Measurements from ENCODE around the gene NMUR1.

The NMUR1 gene

DNA sequence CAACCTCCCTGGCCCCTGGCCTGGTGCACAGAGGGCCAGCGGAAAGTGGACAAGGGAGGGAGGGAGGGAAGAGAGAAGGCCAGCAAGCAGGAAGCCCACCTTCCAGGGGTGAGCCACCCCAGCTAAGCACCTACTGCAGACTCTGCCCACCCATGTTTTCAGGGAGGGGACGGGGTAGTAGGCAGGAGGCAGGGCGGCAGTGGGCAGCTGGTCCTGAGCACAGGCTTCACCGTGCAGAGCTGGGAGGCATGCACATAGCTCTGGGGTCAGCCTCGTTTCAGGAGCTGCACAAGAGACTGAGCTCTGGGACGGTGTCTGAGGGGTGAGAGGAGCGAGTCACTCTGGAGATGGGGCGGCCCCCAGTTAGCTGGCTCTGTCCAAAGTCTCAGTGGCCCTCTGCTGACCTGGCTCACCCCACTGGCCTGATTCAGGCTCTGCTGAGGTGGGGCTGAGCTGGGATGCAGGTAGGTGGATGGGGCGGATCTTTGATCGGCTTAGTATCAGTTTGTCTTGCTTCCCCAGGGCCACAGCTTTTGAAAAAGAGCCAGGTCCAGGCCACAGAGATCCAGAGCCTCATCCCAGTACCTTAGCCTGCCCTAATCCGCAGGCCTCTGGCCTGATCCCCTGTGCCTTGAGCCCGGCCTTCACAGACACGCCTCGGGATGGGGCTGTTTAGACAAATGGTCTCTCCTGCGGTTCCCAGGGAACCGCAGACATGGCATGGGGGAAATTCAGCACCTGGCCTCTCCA, 3.7 kb downstream of the NMUR1 start:
- DNase-seq (ENCODE audit: low read depth): no peak

DNA sequence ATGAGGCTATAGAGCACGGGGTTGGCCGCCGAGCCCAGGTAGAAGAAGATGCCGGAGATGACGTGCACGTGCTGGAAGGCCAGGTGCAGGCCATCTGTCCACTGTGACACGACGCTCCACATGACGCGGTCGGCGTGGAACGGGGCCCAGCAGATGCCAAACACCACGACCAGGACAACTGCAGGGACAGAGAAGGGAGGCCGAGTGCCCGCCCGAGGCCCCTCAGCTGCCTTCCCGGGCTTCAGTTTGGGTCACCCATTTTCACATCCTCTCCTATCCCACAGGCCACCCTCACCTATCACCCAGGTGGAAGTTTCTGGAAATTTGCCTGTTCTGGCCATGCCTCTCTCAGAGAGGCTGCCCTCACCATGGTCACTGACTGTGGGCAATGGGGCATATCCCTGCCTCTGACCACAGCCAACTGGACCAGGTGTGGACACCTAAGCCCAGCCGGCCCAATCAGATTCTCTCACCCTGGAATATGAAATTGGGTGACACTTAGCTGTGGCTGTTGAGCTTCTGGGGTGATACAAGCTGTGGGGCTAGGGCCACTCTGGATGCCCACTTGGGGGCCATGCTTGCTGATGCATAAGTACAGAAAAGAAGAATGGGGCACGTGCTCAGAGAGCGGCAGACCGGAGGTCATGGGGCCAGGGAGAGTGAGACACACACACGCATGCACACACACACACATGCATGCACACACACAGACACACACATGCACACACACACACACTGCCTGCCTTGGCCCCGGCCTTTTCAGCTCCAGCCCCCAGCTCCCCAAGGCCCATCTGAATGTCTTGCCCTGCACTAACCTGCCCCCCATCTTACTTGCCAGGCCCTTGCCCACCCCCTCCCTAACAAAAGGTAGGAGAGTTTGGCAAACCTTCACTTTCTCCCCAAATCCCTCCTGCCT, 4.7 kb downstream of the NMUR1 start:
- DNase-seq (ENCODE audit: low read depth): no peak

DNA sequence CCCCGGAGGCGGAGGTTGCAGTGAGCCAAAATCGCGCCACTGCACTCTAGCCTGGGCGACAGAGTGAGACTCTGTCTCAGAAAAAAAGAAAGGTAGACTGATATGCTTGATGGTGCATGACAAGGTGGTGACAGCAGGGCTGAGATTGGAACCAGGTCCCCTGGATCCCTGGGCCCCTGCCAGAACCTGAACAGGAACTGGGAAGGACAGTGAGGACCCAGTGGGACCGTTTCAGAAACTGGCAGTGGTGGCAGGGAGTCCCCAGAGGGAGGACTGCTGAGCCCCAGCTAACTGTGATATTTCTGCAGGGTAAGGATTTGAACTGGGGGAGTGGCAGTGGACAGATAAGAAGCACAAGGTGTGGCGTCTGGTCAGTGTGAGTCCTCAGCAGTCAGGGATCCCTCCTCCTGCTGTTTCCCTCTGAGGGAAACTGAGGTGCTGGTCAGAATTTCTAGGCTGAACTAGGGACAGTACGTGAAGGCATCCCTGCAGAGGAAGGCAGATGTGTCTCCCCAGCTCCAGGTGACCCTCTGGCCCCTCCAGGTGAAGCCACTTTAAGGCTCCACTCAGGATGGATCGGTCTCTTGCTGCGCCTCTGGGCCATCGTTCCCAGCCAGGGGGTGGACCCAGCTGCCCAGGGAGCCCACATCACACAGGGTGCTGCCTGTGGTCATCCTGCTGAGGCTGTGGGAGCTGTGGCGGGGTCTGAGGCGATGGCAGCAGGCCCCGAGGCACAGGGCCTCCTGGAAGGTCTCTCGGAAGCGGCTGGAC, 5.6 kb downstream of the NMUR1 start:
- no peak for DNase-seq (ENCODE audit: low read depth)

DNA sequence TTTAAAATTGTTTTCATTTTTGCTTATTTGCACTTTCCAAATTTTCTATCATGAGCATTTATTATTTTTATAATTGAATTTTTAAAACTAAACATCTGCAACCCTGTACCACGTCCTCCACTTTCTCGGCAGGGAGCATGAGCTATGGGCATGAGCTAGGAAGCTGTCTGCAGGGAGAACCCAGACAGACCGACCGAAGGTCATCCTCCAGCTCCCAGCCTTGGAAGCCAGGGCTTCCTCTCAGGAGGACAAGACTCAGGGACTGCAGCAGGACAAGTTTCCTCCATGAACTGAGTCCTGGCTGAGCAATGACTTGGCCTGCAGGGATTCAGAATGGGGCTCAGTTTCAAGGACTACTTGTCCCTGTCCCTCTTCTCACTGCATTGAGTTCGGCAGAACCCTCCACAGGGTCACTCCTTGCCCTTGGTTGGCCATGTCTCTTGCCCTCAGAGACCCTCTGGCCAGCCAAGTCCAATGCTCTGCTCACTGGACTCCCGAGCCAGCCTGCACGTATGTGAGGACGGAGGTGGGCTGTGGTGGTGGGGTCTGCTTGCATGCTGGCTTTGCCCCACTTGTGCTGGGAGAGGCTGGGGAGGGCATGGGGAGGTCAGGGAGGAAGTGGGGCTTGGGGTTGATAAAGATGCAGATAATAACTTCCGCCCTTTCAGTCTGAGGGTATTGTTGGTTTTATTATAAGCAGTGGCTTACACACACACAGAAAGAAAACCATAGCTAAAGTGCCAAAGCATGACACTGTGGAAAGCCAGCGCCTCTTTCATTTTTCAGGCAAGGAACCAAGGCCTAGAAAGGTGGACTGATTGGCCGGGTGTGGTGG, 6.6 kb downstream of the NMUR1 start:
- no peak for DNase-seq (ENCODE audit: low read depth)

DNA sequence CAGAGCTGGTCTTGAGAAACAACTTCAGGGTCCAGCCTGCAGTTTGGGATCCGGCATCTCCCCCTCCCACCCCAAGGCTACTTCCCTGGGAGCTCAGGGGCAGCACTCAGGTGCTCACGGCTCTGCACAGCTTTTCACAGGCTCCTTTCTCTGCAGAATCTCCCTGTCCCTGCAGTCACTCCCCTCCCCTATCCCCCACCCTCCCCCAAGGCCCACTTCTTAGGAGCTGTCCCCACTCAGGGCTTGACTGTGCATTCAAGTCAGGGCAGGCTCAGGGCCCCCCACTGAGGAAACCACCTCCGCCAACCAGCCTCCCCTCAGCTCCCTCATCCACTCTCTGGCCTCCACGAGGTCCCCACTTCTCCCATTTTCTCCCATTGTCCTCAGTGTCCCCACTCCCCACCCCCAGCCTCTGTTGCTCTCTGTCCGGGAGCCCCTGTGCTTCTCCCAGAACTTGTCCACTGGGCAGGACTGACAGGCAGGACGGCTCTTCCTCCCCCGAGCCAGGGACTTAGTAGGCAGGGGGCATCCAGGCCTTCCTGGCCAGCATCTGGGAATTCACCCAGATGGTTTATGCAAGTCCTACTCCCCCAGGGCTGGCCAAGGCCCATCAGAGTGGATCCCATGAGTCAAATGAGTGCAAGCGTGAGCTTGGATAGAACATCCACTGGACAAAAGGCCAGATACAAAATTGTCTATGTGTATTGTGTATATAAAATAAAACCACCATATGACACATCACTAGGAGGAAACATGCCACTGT, 7.6 kb downstream of the NMUR1 start:
- no peak for DNase-seq (ENCODE audit: low read depth)

DNA sequence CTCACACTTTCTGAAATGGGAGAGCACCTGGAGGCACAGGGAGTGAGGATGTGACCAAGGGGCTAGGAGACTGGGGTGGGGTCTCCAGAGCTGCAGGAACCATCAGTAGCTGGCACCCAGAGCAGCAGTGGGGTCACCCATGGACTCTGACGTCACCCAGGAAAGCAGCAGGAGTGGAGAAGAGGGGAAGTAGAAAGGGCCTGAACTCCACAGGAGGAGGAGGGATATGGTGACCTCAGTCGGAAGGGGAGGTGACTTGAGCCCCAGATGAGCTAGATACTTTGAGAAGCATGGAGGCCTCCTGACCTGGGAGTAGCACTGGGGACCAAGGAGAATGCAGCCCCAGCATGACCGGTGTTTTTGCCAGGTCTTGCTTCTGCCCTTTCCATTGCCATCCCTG, 8.8 kb downstream of the NMUR1 start:
- no peak for DNase-seq (ENCODE audit: low read depth)

DNA sequence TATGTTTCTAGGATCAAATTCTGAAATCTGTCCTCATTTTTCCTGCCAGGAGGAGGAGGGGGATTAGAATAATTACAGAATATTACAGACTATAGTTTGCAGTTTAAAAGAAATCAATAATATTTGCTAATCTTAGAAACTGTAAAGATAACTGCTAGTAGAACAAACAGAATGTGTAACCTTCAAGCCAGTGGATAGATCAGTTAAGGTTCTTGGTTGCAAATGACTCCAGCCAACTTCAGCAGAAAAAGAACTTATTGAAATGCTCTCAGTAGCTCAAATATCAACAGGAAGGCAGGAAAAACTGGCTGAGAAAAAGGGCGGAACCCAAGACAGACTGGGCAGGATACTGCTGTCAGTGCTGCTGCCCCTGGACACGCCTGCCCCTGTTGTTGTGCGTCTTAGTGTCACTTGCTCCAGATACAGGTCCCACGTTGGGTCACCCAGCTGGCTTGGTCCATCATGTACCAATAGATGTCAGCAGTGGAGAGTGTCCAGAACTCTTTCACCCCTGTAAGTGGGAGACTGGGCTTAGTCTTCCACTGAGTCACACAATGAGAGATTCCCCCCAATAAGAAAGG, 10.2 kb downstream of the NMUR1 start:
- no peak for DNase-seq (ENCODE audit: low read depth)

DNA sequence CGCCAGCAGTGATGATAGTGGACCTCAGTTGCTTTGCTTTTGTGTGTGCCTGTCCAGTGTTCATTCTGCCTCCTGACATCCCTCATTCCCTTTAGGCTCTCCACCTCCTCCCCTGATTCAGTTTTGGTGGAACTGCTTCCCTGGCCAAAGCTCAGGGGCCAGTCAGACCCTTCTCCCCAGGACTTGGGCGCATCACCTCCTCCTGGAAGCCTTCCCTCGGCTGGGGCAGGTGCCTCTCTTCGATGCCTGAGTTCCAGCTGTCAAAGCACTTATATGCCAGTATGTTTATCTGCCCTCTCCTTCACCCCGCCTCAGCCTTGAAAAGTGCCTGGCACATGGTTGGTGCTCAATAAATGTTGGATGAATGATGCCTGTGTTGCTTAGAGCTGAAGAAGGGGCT, 11.5 kb downstream of the NMUR1 start:
- no peak for DNase-seq (ENCODE audit: low read depth)

DNA sequence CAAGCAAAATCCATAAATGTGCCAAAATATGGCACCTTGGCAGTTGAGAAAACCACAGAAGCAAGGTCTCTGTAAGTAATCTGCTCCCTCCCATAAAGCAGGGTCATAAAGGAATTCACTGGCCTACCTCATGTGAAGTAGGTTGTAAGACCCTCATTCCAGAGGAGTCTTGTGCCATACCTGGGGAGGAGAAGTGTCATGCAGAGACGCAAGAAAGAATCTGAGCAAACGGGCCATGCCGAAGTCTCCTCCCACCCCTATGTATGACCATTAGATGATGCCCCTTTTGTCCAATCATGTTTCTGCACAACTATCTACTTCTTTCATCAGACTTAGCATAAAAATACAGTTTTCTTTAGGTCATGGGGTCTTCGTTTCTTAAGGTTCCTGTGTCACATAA, 14.6 kb downstream of the NMUR1 start:
- no peak for DNase-seq (ENCODE audit: low read depth)

DNA sequence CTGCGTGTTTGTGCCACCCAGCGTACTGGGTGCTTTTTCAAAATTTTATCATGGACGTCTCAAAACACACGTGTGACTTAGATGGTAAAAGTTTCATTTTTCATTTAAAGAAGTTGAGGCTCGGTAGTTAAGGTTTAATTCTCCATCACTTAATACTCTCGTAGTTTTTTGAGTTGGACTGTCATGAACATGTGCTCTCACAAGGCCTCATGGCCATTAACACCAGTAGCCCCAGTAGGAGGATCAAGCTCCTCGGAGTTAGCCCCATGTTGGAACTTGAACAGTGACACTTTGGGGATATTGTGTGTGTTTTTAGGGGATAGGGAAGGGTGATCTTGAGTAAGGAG, 15.3 kb downstream of the NMUR1 start:
- no peak for DNase-seq (ENCODE audit: low read depth)

DNA sequence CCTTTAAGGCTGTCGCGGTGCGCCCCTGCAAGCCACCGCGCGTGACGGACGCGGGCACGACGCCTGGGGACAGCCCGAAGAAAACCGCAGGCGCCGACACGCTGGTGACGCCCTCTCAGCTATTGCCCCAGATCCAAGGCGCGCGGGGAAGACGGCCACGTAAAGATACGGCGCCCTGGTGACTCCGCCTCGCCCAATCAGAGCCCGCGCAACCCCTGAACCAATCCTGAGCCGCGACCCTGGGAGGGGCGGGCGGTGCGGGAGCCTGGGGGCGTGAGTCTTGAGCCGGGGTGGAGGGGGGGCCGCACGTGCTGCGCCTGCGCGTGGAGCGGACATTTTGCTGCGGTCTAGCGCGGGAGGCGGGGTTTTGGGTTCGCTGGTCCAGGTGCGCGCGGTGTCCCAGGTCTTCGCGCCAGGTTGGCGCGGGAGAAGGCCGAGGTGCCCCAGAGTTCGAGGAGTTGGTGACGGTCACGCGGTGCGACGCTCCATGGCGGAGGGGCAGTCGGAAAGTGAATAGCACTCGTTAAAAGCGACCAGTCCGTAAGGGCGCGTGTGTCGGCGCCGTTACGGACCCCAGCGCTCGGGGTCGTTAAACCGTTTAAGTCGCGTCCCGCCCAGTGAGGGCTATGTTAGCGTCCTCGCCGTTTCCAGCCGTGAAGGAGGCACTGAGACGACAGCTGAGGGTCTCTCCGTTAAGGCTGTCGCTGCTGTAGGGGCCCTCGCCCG, 15.9 kb downstream of the NMUR1 start:
- peak; percentile 71 for DNase-seq (ENCODE audit: low read depth)

DNA sequence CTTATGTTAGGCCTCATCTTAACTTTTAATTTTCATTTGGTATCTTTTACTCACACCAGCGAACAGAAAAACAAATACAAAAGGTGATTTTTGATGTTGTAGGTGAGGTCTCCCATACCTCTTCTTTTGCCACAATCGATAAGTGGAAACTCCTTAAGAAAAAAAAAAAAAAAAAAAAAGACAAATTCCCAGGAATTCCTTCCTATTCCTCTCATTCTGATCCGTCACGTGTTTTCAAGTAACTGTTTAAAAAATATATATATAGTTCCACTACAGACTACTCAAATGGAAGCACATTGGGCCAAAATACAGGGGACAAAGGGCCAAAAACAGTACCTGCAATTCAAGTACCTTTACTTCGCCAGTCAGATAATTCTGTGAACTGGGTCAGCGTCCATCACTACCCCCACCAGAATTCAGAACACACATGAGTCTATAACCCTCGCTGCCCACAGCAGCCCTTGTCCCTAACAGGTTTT, 16.5 kb downstream of the NMUR1 start:
- no peak for DNase-seq (ENCODE audit: low read depth)

DNA sequence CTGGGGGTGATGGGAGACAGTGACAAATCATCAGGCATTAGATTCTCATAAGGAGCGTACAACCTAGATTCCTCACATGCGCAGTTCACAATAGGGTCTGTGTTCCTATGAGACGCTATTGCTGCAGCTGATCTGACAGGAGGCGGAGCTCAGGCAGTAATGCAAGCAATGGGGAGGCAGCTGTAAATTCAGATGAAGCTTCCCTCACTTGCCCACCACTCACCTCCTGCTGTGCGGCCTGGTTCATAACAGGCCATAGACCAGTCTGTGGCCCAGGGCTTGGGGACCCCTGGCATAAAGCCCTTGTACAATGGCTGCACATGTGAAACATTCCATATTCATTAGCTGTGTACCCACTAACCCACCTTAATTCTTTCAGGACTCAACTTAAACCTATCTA, 18.0 kb downstream of the NMUR1 start:
- no peak for DNase-seq (ENCODE audit: low read depth)

DNA sequence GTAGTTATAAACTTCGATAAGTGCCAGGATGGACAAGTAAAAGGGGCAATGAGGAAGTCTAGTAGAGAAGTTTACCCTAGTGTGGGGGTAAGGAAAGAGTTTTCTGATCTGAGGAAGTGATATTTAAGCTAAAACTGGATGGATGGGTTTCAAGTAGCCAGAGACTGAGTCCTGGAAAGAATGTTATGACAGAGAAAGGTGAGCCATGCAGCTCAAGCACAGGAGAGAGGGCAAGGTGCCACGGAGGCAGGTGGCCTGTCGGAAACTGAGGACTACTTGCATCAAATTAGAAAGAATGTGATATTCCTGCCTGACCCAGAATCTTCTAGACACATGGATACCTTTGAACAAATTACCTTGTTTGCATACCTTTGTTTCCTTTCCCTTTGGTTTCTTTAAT, 26.5 kb downstream of the NMUR1 start:
- DNase-seq (ENCODE audit: low read depth): no peak

DNA sequence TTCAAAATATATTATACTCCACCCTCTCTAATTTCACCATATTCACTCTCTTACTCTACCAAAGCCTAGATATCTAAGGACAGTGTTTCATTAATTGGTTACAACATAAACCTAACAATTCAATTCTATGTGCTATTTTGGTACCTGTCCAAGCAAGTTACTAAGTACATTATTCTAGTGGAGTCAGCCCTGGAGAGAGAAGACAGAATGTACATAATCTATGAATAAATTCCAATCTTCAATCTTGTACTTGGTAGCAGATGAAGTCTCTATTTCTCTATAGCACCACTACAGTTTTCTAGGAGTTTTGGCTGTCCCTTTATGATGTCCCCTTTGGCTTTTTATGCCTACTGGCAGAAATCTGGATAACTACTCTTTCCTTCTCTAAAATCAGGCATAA, 27.6 kb downstream of the NMUR1 start:
- DNase-seq (ENCODE audit: low read depth): no peak

DNA sequence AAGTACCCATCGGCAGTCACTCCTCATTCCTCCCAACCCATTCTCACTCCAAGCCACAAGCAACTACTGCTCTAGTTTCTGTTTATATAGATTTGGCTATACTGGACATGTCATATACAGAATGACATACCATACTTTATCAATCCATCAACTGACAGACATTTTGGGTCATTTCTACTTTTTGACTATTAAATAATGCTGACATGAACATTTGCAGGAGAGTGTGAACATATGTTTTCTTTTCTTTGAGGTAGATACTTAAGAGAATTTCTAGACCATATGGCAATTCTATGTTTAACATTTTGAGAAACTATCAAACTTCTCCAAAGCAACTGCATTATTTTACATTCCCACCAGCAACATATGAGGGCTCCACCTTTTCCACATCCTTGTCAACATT, 32.6 kb downstream of the NMUR1 start:
- no peak for DNase-seq (ENCODE audit: low read depth)

DNA sequence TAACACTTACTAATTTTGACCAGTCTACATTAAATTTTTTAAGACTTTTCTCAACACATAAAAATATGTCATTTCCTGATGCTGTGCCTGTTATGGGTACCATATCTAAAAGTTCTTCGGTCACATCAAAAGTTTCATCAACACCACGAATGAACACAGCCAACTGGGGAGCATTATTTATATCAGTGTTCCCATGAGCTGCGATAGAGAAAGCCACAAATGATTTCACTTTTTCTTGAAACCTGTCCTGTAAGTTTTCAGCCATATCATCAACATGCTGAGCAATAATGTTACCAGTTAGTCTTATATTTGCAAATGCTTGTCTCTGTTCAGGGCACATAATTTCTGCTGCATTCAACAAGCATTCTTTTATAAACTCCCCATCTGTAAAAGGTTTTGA, 35.6 kb downstream of the NMUR1 start:
- DNase-seq (ENCODE audit: low read depth): no peak

DNA sequence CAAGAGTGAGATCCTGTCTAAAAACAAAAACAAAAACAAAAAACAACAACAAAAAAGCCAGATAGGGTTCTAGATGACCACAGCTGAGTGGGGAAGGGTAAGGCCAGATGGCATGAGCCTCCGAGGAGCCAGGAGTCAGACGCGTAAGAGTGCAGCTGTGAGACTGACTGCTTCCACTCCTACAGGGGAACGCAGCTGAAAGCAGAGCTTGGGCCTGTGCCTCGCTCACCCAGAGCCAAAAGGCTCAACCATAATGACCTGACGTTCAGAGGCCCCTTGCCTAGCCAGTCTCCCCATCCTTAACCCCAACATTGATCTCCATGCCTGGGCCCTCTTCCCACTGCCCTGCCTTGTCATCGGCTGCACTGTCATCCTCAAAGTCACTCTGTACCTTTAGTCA, 39.4 kb downstream of the NMUR1 start:
- DNase-seq (ENCODE audit: low read depth): no peak

DNA sequence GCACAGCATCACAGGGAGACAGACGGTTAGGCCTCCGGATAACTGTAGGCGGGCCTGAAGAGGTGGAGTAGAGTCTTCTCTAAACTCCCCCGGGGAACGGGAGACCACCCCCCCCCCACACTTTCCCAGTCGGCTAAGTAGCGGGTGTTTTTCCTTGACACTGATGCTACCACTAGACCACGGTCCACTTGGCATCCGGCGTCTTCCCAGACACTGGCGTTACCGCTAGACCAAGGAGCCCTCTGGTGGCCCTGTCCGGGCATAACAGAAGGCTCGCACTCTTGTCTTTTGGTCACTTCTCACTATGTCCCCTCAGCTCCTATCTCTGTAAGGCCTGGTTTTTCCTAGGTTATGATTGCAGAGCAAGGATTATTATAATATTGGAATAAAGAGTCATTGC, 40.3 kb downstream of the NMUR1 start:
- no peak for DNase-seq (ENCODE audit: low read depth)

DNA sequence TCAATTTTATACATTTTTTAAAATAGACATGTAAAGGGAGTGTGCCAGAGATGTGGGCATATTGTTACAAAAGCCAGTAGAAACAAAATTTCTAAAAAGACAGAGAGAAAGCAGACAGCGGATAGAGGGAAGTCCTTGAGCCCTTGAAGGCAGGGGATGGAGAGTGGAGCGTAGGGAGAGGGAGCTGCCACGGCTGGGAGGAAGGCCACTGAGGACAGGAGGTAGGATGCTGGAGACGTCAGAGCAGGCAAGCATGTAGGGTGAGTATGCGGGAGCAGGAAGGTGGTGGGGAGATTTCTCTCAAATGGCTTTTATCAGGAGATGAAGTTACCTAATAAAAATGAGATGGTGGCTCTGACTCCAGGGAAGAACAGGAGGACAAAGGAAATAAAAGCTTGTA, 41.9 kb downstream of the NMUR1 start:
- DNase-seq (ENCODE audit: low read depth): no peak

Data from non-pigmented ciliary epithelial cell (primary cell).